CD4-positive, alpha-beta T cell treated with Interleukin-4 for 1 hour (primary cell): ENCODE data around the gene HEPACAM2.
A peak's percentile ranks its signal among the peaks of the same experiment; 100 is the strongest.

ENCODE experiments used
- DNase-seq, 2 donors: peaks; one replicate each; pipeline ENCODE4 v3.0.0-alpha.2; 2020 to 2022

The HEPACAM2 gene

DNA sequence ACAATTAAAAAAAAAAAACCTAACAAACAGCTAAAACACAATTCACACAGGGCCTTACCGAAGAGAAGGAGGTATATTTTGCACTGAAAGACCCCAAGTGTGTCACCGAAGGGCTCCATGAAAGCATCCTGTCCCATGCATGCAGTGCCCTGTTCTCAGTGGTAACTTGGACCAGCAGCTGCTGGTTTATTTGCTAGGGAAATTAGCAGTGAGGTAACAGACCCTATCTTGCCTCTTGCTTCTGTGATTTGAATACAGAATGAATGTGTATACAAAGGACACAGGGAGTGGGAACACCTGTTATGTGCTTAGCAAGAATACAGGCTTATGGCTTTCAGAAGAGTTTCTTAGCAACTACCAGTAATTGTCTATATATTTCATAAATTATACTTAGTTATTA lies at the start of gene HEPACAM2:
Gene HEPACAM2, minus strand, starts transcription at position 160 of the 400 bp plus-strand sequence.
- DNase-seq: no peak

DNA sequence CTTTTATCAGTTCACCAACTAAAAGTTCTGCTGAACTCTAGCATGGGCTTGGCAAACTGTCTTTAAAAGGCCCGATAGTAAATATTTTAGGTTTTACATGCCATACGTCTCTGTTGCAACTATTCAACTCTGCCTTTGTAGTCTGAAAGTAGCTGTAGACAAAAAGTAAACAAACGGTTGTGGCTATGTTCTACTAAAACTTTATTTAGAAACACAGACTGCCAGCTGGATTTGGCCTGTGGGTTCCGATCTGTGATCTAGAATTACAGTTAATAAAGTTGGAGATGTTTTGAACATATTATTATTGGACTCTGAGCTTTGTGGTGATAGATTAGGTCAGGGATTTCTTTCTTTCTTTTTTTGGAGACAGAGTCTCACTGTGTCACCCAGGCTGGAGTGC lies 39.0 kb upstream of the HEPACAM2 start:
- no peak for DNase-seq

DNA sequence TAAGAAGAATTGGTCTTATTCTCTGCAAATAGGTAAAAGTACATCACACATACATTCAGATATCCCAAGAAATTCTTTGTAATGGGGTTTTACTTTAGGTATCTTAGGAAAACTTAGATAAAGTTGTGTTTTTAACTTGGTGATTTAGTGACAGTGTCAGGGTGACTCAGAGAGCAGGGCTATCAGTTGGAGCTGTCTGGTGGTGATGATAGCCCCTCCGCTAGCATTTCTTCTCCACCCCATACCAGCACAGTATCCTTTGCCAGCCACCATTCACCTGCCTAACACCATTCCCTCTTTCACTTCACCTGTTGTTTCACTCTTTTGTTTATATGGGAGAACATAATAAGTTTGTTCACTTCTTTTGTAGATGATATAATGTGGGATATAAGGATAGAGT lies 36.3 kb upstream of the HEPACAM2 start:
- DNase-seq: no peak

DNA sequence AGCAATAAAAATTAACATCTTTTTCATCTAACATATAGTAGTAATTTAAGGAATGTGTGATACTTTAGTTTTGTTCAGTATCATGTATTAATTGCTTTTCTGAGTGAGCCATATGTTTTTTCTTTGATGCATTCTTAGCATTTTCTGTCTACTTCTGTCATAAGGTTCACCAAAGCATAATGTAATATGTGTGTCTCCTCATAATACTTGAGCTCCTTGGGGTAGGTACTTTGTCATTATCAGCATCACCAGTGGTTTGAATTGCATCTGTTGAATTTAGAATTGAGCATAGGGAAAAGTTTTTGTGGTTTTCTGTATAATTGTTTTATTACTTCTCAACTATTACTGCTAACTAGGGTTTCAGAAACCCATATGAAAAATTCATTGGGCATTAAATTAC lies 32.4 kb upstream of the HEPACAM2 start:
- no peak for DNase-seq

DNA sequence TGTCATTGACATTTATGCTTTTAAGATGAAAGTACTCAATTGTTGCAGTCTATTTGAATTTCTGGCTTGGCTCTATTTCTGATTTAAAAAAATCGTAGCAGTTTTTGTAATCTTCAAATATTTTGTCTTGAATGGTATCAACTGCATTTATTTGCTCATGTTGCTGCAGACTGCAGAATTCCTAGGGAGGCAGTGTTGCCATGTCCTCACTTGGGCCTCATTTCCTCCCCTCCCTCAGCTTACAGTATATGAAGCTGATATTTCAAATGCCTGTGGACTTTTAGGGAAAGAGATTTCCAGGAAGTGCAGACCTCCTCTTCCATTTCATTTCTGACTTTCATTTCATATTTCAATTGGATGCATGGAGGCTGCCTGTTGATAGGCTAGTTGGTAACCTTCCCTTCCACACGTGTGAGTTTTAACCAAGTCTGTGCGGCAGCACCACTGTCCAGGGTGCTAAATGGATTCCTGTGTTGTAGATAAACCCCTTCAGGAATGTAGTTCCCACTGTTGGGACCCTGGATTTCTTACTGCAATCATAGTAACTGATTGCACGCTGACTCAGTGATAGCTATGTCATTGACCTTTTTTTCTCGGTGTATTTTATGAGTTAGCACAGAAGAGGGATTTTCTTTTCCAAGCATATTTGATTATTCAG lies 23.4 kb upstream of the HEPACAM2 start:
- DNase-seq: no peak

DNA sequence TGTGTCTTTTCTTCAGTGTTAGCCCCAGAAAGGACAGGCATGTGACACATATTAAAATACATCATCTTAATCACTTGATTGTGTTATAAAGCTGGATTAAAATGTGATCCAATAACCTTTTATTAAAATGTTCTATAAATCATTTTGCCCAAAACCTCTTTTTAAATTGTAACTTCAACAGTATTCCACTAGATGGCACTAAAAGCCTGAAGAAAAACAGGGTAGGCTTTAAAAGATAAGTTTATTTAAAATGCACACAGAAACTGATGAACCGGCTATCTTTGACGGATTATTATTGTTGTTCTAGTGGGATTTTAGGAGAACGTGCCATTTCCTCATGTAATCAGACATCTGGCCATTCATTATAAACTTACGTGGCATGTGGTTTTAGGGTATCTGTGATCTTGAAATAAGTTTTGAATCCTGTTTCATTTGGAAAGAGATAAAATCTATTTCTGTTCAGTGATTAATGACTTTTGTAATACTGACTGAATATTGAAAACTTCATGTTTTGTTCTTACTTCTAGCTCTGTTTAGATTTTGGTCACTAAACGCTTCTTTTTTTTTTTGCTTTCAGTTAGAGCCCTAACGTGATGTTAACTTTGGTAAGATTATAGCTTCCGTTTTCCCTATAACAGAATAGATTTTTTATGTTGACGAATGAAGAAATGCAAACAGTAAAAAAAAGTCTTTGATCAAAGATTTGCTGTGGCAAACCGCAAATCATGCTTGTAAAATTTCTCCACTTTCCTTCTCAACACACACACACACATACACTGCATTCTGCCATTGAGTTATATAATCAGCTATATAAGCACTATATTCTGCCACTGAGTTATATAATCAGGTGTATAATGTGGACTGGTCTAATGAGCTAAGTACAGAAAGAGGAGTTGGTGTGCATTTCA lies 19.5 kb upstream of the HEPACAM2 start:
- peak in 1 of 2 donors; percentile 56 for DNase-seq

DNA sequence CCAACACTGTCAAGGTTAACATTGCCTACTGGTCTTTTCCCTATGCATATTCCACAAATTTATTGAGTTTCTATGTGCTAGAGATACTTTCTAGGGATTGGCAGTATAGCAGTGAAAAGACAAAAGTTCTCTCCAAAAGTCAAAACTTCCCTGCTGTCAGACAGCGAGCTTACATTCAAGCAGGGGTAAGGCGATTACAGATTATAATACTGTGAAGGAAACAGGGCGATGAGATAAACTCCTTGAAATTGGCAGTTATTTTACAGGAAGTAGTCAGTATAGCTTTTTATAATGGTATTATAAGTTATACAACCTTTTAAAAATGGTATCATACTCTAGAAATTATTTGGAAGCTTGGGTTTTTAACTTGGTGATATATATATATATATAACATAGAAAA lies 15.8 kb upstream of the HEPACAM2 start:
- no peak for DNase-seq

DNA sequence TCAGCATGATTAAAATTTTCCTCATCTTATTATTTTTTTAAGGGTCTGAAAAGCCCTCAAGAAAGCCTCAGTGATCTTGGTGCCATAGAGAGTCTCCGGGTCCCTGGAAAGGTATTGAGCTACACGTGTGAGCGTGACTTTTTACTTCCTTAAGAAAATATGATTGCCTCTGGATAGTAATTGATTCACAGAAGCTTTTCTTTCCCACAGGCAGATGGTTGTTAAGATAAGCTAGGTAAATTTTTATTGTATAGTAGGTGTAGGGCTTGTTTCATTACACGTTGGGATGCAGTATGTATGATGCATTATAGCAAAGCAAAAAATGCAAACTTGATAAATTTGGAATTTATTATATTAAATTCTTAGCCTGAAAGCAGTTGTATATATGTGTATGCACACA lies 13.6 kb upstream of the HEPACAM2 start:
- DNase-seq: no peak

DNA sequence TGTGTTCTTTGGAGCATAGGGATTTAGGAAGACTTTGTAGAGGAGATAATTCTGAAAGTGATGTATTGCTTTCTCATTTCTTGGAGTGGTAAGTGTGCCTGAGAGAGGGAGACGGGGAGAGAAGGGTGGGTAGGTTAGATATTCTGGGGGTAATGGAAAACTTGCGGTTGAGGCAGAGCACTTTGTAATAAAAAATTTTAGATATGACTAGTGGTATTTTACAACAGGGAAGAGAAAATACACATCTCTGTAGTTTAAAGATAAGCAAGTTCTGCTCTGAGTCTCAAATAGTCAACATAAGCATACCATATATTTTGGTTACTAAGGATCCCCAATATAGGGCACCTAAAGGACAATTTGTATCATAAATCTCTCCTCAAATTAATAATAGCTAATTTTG lies 12.5 kb upstream of the HEPACAM2 start:
- DNase-seq: no peak

DNA sequence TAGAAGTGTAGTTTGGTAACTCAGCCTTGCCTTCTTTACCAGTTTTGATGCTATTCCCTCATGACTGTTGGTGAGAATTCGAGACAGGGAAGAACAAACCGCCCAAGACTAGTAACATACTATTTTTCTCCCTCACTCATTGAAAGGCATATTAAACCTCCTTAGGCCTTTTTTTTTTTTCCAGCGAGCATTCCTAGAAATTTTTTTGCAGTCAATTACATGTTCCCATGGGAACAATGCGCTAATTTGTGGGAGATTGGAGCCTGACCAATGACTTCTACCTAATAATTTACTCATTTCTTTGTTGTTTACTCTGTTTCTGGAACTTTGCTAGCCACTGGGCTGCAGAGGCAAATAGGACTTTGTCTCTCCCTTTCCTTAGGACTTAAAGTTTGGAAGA lies 11.9 kb upstream of the HEPACAM2 start:
- DNase-seq: no peak

DNA sequence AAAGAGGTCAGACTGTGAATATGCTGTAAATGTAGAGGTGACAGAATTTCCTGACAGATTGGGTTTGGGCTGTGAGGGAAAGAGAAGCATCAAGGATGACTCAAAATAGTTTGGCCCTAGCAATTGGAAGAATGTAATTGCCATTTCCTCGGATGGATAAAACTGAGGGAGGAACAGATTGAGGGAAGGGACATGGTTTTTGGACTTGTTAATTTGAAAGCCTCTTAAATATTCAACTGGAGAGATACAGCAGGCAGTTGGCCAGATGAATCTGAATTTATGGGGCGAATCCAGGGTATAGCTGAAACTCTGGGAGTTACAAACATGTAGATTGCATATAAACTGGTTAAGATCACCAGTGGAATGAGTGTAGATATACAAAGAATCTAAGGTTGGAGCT lies 9.3 kb upstream of the HEPACAM2 start:
- no peak for DNase-seq

DNA sequence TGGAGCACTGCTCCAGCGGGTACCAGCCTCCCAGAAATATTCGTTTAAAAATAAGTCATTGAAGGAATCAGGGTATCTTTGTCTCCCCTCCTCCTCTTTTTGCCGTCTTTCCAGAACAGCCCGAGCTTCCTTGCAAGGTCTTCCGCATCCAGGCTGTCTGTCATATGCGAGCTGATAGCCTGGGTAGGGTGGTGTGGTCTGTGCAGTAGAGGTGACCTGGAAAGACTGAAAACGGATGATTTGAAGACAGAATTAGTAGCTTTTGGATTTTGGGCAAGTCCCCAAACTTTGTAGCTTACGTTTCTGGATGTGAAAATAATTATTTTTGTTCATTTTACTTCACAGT lies 6.4 kb upstream of the HEPACAM2 start:
- DNase-seq: no peak

DNA sequence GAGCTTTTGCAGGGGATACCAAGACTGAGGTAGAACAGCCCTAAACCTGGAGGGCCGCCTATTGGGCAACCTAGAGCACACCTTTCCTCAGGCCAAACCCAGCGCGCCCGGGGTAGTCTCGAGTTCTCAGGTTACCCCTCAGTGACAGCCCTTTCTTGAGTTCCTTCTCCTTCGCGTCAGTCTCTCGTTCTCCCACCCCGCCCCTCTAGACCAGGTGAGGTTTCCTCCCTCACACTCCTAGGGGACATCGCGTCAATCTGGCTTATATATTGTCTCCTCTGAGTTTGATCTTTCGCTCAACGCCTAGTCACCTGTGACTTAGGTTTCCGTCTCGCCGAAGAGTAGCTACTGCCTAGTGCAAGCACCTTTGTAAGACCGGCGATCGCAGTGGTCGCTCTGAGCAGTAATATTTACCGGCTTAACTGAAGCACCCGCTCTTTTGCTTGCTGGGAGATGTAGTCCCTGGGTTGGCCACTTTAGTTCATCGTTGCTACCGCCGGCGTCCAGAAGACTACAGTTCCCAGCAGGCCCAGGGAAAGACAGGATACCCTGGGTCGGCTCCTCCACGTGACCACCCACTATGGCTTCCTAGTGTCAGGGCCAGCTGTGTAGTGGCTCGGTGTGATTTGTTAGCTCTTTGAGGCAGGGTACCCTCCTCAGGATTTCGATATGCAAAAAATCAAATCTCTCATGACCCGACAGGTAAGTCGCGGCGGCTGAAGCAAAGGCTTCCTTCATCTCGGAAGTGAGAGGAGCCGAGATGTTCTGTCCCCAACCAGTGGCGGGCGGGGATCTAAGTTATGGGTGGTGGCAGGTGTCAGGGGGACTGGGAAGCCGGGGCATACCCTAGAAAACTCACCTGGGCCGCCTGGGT lies 5.8 kb upstream of the HEPACAM2 start, which contains the start of gene VPS50:
Gene VPS50, plus strand, starts transcription at position 568 of the 874 bp plus-strand sequence. Its CDS starts 102 bp downstream, at position 670.
- peak; percentile 97 to 99 for DNase-seq

DNA sequence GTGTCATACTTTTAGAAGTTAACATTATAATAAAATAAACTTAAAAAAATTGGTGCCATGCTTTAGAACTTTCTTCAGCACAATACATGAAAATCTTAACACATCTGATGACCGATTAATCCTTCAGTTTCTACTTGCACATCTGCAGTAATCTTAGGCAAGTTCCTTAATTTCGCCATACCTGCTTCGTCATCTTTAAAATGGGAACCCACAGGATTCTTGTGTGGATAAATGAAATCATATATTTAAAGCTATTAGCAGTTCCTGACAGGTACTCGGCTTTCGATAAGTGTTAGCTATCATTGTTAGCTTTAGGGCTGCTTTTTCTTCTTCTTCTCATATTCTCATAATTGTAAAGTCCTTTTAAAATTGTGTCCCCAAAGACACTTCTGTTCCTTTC lies 5.0 kb upstream of the HEPACAM2 start:
- DNase-seq: no peak

DNA sequence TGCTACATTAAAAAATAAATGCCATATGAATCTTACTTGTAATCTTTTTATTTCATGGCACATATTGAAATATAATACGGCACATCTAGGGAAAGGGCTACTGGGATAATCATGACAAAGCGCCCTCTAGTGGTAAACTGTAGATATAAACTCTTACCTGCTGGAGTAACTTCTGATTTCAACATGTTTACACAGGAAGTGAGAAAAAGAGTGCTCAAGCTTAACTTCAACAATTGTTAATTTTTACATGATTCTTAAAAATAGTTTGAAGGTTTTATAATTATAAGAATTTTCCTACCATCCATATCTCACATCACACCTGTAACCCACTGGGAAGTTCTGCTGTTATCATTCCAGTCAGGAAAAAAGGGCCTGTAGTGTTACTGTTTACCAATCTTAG lies 2.0 kb upstream of the HEPACAM2 start:
- DNase-seq: peak in 1 of 2 donors; percentile 82

DNA sequence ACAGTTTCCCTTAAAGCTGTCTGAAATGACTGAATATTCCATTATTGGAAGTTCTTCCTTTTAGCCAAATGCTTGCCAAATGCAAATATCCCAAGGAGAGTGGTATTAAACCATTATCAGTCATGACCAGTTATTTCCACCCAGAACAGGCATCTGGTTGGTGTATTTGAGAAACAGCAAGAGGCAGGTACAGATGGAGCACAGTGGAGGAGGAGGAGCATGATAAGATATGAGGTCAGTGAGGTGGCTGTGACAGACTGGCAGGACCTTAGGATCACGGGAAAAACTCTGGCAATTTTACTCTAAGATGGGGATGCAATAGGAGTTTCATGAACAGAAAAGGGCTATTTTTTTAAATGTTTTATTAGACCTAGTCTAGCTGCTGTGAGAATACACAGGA lies 6.4 kb downstream of the HEPACAM2 start:
- no peak for DNase-seq

DNA sequence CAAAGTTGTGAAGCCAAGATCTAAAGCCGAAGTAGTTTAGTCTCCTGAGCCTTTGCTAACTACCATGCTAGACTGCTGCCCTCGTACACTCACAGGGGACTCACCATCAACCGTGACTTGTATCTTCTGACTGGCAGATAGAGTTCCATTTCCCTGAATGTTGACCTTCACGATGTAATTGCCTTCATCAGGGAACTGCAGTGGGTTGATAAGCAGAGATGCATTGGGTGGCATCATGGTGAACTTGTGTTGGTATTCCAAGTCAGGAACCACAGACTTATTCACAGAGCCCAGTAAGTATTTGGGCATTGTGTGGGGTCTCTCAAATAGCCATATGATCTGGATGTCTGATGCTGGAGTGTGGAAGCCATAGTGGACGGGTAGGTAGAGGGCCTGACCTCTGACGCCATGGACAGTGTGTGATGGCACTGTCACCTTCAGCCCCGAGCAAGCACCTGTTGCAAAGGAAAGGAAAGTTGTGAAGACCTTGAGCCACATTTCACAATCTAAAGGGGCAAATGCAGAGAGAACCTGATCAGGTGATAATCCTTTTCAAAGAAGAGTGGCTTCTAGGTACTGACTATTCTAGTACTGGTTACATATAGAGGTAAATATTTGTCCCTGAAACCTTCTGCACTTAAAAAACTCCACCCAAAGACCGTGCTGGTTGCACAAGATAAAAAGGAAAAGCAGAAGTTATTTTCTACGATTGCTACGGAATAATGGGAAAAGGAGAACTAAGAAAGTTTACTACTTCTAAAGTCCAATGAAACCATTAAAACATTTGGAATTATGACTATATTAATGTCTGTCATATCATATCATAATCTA lies 7.1 kb downstream of the HEPACAM2 start:
- DNase-seq: no peak

DNA sequence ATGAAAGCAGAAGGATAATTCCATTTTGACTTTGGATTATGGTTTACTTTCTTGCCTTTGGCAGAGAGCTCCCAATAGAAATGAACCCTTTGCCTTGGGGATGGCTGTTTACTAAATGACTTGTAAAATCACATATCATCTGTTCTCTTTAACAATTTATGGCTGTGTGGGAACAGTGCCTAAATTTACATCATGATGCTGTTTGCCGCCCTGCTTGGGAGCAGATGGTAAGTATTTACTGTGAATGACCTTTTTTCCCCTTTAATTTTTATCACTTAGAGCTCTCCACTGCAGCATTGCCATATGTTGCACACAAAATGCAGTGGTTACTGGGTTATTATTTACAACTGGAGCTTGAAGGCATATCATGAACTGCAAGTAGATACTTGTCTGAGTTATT lies 13.4 kb downstream of the HEPACAM2 start:
- no peak for DNase-seq

DNA sequence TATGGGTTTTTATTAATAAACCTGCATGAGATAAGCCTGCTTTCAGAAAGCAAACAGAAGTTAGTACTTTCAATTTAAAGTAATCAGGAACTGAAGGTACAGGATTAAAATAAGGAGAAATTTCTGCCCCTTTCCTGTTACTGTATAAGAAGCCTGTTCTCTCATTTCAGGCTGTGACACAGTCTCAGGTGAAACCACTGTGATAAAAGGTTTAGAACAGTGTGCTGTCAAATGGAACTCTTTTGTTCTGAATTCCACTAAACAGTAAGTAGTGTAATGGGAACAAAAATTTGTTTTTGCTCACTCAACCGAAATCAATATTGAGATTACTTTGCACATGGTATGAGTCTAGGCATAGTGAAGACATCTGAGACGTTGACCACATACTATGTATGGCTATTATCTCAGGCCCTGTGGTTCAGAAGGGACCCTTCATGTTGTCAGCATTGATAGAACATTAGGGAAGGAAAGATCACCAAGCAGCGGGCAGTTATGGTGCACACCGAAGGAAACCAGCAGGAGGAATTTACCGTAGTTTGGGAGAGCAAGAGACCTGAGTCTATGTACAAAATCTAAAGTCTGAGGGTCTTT lies 14.9 kb downstream of the HEPACAM2 start:
- no peak for DNase-seq

DNA sequence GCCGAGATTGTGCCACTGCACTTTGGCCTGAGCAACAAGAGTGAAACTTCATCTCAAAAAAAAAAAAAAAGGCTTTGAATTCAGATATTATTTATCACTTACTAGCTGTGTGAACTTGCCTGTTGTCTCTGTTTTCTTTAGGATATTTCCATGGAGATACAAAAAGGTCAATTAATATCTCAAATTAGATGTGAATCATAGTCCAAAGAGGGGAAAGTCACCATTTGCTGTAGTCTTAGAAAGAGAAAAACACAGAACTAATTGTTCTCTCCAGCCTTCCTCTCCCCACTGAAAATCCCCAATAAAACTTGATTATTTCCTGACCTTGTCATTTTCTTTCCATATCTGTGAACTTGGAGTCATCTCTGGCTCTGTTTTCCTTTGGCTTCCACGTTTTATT lies 21.2 kb downstream of the HEPACAM2 start:
- DNase-seq: no peak

DNA sequence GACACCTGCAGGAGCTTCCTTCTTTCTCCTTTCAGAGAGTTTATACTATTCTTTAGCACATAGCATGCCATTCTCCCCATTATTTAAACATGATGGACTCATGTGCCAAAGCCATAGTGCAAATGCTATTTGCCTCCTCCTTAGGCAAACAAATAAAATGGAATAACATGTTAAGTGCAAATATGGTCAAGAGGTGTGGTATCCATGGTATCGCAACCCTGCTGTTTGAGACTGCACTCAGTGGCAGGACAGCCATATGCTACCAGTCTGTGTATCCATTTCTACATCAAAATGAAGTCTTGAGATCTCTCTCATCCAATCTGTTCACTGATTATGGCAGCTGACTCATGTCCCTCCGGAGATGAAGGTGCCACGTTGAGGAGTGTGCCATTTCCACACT lies 22.8 kb downstream of the HEPACAM2 start:
- no peak for DNase-seq
